H9 (cell line): ENCODE results near the gene KIF7. TPM values are rescaled to one million over a fixed set of nuclear protein-coding genes. Genes with fewer than 3 reads are reported as not detected.

Experiments used
- DNase-seq: peaks from one replicate; pipeline ENCODE4 v3.0.0-alpha.2; 2017
- H2AFZ ChIP-seq: one replicate; pipeline ENCODE4 v1.6.1; 2013; ENCODE audit warnings: mild to moderate bottlenecking, low read length, control low read depth, moderate library complexity
- H2AK5ac ChIP-seq: 2 replicates; pipeline ENCODE4 v1.6.1; 2013; ENCODE audit warnings: low read length, control low read depth, mixed read lengths; ENCODE audit not compliant: insufficient read length
- H2BK120ac ChIP-seq: one replicate; pipeline ENCODE4 v1.6.1; 2013; ENCODE audit warnings: low read depth, mild to moderate bottlenecking, low read length, control low read depth, inconsistent platforms; ENCODE audit not compliant: poor library complexity, severe bottlenecking
- H2BK12ac ChIP-seq: 2 replicates; pipeline ENCODE4 v1.6.1; 2013; ENCODE audit warnings: low read length, control low read depth, mixed read lengths, low read depth; ENCODE audit not compliant: insufficient read length
- H2BK15ac ChIP-seq: 2 replicates; pipeline ENCODE4 v1.6.1; 2013; ENCODE audit warnings: low read depth, low read length, control low read depth
- H2BK20ac ChIP-seq: one replicate; pipeline ENCODE4 v1.6.1; 2013; ENCODE audit warnings: low read depth, mild to moderate bottlenecking, low read length, control low read depth, inconsistent platforms; ENCODE audit not compliant: poor library complexity, severe bottlenecking
- H2BK5ac ChIP-seq: 2 replicates; pipeline ENCODE4 v1.6.1; 2013; ENCODE audit warnings: low read length, control low read depth, mixed read lengths; ENCODE audit not compliant: insufficient read length
- H3K14ac ChIP-seq: 2 replicates; pipeline ENCODE4 v1.6.1; 2013; ENCODE audit warnings: low read length, control low read depth; ENCODE audit not compliant: insufficient read depth
- H3K18ac ChIP-seq: 2 replicates; pipeline ENCODE4 v1.6.1; 2013; ENCODE audit warnings: low read depth, mild to moderate bottlenecking, mixed read lengths, low read length, control low read depth; ENCODE audit not compliant: insufficient read length
- H3K23ac ChIP-seq: 2 replicates; pipeline ENCODE4 v1.6.1; 2013; ENCODE audit warnings: low read length, control low read depth, mixed read lengths, low read depth; ENCODE audit not compliant: insufficient read length
- H3K23me2 ChIP-seq: 2 replicates; pipeline ENCODE4 v1.6.1; 2013; ENCODE audit warnings: low read depth, mild to moderate bottlenecking, mixed read lengths, low read length, control low read depth; ENCODE audit not compliant: insufficient read length, poor library complexity, severe bottlenecking
- H3K27ac ChIP-seq: 2 replicates; pipeline ENCODE4 v1.5.1; 2013; ENCODE audit warnings: low read length, control low read depth, mixed read lengths, low read depth; ENCODE audit not compliant: insufficient read length
- H3K27me3 ChIP-seq: 2 replicates; pipeline ENCODE4 v1.6.1; 2013; ENCODE audit warnings: low read length, control low read depth, inconsistent platforms; ENCODE audit not compliant: insufficient read depth
- H3K4ac ChIP-seq: 2 replicates; pipeline ENCODE4 v1.6.1; 2013; ENCODE audit warnings: low read depth, mild to moderate bottlenecking, control low read depth, inconsistent platforms, low read length, moderate library complexity
- H3K4me1 ChIP-seq: 2 replicates; pipeline ENCODE4 v1.6.1; 2013; ENCODE audit warnings: low read length, control low read depth, inconsistent platforms; ENCODE audit not compliant: insufficient read depth
- H3K4me2 ChIP-seq: 2 replicates; pipeline ENCODE4 v1.6.1; 2013; ENCODE audit warnings: low read length, control low read depth, mixed read lengths; ENCODE audit not compliant: insufficient read length, insufficient read depth
- H3K56ac ChIP-seq: 2 replicates; pipeline ENCODE4 v1.6.1; 2013; ENCODE audit warnings: low read depth, mild to moderate bottlenecking, mixed read lengths, low read length, control low read depth; ENCODE audit not compliant: insufficient read length
- H3K79me1 ChIP-seq: 2 replicates; pipeline ENCODE4 v1.6.1; 2013; ENCODE audit warnings: low read depth, mild to moderate bottlenecking, moderate library complexity, low read length, control low read depth, inconsistent platforms; ENCODE audit not compliant: insufficient read depth, poor library complexity, severe bottlenecking
- H3K79me2 ChIP-seq: 2 replicates; pipeline ENCODE4 v1.6.1; 2013; ENCODE audit warnings: low read length, control low read depth, inconsistent platforms; ENCODE audit not compliant: insufficient read depth
- H3K9ac ChIP-seq: 2 replicates; pipeline ENCODE4 v1.6.1; 2013; ENCODE audit warnings: low read length, control low read depth, mixed read lengths; ENCODE audit not compliant: insufficient read length; ENCODE audit errors: extremely low read depth
- H3K9me3 ChIP-seq: one replicate; pipeline ENCODE4 v1.6.1; 2013; ENCODE audit warnings: low read depth, low read length, inconsistent platforms; ENCODE audit not compliant: control insufficient read depth
- H3T11ph ChIP-seq: one replicate; pipeline ENCODE4 v1.6.1; 2013; ENCODE audit warnings: mild to moderate bottlenecking, low read length, control low read depth, inconsistent platforms
- H4K20me1 ChIP-seq: one replicate; pipeline ENCODE4 v1.6.1; 2013; ENCODE audit not compliant: control insufficient read depth, insufficient read length, insufficient read depth
- H4K5ac ChIP-seq: 2 replicates; pipeline ENCODE4 v1.6.1; 2013; ENCODE audit warnings: low read depth, mild to moderate bottlenecking, mixed read lengths, low read length, control low read depth; ENCODE audit not compliant: insufficient read length
- H4K8ac ChIP-seq: replicated peaks from 2 replicates; pipeline ENCODE4 v1.6.1; 2013; ENCODE audit warnings: low read length, control low read depth, mixed read lengths, low read depth; ENCODE audit not compliant: insufficient read length
- H4K91ac ChIP-seq: 2 replicates; pipeline ENCODE4 v1.6.1; 2013; ENCODE audit warnings: low read depth, mild to moderate bottlenecking, moderate library complexity, mixed read lengths, low read length, control low read depth; ENCODE audit not compliant: insufficient read length
- H3K27ac Mint-ChIP-seq, 3 experiments: 2 replicates in 2 of 3; 3 replicates in 1 of 3; pipeline ENCODE4 v1.8.0; 2020 to 2021; ENCODE audit warnings: mixed read lengths in 3 of 3, mild to moderate bottlenecking in 1 of 3, moderate library complexity in 1 of 3
- H3K27me3 Mint-ChIP-seq: 2 replicates; pipeline ENCODE4 v1.8.0; 2021; ENCODE audit warnings: low read depth, mild to moderate bottlenecking, moderate library complexity, mixed read lengths
- H3K36me3 Mint-ChIP-seq, 3 experiments: 2 replicates in 2 of 3; 3 replicates in 1 of 3; pipeline ENCODE4 v1.8.0; 2020 to 2021; ENCODE audit warnings: low read depth in 3 of 3, mixed read lengths in 3 of 3; ENCODE audit not compliant: insufficient read depth in 1 of 3
- H3K4me1 Mint-ChIP-seq, 2 experiments: 2 replicates each; pipeline ENCODE4 v1.8.0; 2020; ENCODE audit warnings: mixed read lengths in 2 of 2
- H3K4me3 Mint-ChIP-seq, 2 experiments: 2 replicates in 1 of 2; 3 replicates in 1 of 2; pipeline ENCODE4 v1.8.0; 2020 to 2021; ENCODE audit warnings: mild to moderate bottlenecking in 2 of 2, mixed read lengths in 2 of 2, moderate library complexity in 1 of 2
- H3K9me3 Mint-ChIP-seq, 2 experiments: 2 replicates in 1 of 2; 3 replicates in 1 of 2; pipeline ENCODE4 v1.8.0; 2020; ENCODE audit warnings: mild to moderate bottlenecking in 2 of 2, mixed read lengths in 2 of 2, moderate library complexity in 1 of 2
- CTCF ChIP-seq: fragments of 200-600 bp; sonication (generic); conservative IDR thresholded peaks from 3 replicates; pipeline ENCODE4 v1.8.0; 2021; ENCODE audit warnings: antibody characterized with exemption, mild to moderate bottlenecking
- WGBS: extraction: QIAGEN DNeasy Blood & Tissue Kit; methylation state at CpG from one replicate; pipeline ENCODE4 v1.1.7; 2013; ENCODE audit warnings: missing lambda C conversion rate, low lambda C conversion rate, mixed read lengths; ENCODE audit not compliant: insufficient read length; ENCODE audit errors: extremely low coverage; 5-methylcytosine and 5-hydroxymethylcytosine counted together
- total RNA-seq: library from RNA; stranded (reverse); gene quantifications from 2 replicates; pipeline ENCODE4 v1.2.1, GENCODE V29; 2021

Gene KIF7
- total RNA-seq, 1 experiment from 2014 or later = 22.0 TPM

- H3K4me3 Mint-ChIP-seq = no peak overlapping the region
- Histone ChIP-seq H2AFZ (no peak overlapping the region), H2BK5ac (no peak overlapping the region), H3K9ac (no peak overlapping the region), H2AK5ac (no peak overlapping the region), H3K79me1 (no peaks in the 10 kb centered on the region), H3K18ac (no peak overlapping the region), H2BK12ac (no peak overlapping the region), H3K27me3 (no peaks in the 10 kb centered on the region), H3K4me2 (no peak overlapping the region), H3K56ac (no peak overlapping the region), H3K9me3 (no peaks in the 10 kb centered on the region), H3K4me1 (no peaks in the 10 kb centered on the region), H4K91ac (no peak overlapping the region), H3T11ph (no peak overlapping the region), H4K20me1 (no peaks in the 10 kb centered on the region), H2BK15ac (no peak overlapping the region), H3K4ac (no peak overlapping the region), H3K23me2 (peaks cover 4% of the 10 kb centered on the region), H4K8ac (no peak overlapping the region), H3K14ac (no peak overlapping the region), H3K23ac (no peak overlapping the region), H3K27ac (no peak overlapping the region), H2BK20ac (no peak overlapping the region), H2BK120ac (no peak overlapping the region), H3K79me2 (no peaks in the 10 kb centered on the region), H4K5ac (no peak overlapping the region)
- no CpG with 5 or more reads among the region's 2 CpGs for WGBS
- no peaks in the 10 kb centered on the region for H3K36me3 Mint-ChIP-seq
- DNase-seq = no peak
- no peaks in the 10 kb centered on the region for H3K9me3 Mint-ChIP-seq
- peaks cover 1 to 2% of the 10 kb centered on the region in 2 experiments for H3K4me1 Mint-ChIP-seq
- no peak for TF ChIP-seq CTCF
- H3K27ac Mint-ChIP-seq = no peak overlapping the region
- H3K27me3 Mint-ChIP-seq = peaks cover 13% of the 10 kb centered on the region
Measured at GRCh38 chr15:89685995-89686394, 30.7 kb upstream of the KIF7 start.
